Measurements from ENCODE around the gene SEMA5A.

SEMA5A gene

DNA sequence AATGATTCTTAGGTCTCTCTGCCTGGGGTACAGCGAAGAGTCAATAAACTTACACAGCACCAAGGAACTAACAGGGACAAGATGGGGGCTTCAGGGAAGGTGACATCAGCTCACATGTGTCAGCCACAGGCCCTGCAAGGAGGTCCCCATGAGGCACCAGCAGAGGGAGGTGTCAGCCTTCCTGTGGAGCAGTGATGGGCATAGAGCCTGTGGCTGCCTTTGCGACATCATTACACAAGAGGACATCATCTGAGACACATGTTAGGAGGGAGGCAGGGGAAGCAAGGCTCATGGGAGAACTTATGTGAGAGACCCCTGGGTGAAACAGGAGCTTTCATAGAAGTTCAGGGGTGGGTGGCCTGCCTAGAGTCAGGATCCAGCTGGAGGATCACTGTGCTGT lies 389.6 kb downstream of the SEMA5A start:
- no peak for DNase-seq

DNA sequence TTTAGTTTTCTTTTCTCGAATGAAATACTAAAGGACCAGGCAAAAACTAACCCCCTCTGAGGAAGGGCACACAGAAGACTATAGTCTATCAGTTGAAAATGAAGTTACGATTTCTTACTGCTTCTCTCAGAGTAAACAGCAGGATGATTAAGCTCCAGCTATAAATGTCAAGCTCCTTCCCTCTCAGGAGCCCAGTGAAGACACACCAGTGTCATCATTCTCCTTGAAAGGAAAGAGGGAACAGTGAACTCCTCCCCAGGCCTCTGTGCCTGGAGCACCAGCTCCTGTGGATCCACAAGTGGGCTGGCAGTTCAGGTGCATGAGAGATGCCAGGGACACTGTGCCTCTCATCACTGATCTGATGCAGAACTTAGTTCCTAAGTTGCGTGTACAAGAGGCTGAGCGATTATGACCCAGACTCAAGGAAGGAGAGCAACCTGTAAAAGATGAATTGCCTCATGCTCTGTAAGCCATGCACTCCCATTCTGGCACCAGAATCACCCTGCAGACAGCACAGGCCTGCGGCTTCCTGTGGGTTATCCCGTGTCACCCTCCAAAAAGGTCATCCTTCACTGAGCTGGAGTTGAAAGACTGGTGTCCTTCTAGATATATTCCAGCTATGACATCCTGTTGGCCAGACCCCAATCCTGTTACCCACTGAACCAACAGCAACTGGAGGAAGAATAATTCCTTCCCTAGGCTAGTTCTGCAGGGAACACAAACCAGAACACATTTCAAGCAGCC lies 394.0 kb downstream of the SEMA5A start:
- DNase-seq, result no peak

DNA sequence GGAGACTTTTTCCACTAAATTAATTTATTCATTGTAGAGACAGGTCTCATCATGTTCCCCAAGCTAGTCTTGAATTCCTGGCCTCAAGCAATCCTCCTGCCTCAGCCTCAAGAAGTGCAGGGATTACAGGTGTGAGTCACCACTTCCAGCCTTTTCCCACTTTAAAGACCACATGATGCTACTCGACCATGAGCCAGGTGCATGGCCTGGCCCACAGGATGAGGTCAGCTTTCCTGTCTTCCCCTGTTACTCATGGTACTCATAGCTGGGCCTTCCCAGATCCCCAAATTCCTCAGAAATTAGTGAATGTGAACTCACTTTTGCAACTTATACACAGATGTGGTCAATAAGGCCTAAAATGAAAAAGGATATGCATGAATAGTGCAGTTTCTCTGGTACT lies 395.9 kb downstream of the SEMA5A start:
- no peak for DNase-seq

DNA sequence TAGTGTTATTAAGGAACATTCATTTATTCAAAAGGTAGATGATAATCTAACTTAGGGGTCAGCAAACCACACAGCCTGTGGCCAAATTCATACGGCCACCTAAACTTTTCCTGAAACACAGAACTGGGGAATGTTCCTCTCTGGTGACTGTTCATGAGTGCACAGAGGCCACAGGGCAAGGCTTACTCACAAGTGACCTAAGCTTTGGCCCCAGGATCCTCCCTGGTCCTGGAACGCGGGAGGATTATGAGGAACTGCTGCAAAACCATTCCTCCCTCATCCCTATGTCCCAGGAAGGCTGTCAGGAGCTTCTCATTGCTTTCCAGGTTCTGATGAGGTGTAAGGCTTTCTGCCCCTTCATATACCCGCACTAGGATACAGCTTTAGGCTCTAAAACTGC lies 397.6 kb downstream of the SEMA5A start:
- DNase-seq, result no peak

DNA sequence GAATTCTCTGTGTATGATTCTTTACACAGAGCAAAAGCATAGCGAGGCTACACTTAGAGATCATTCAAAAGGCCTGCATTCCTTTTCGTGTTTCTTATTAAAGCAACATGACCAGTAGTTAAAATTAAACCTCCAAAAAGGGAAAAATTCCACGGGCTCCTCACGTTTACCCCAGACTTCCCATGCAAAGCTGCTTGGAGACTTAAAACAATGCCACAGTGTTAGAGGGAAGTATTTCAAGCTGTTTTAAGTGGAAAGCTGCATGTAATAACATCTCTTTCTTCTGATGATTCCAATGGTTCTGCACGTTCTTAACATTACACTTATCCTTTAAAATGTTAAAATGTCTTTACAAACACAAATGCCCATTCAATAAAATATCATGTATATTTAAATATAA lies 405.2 kb downstream of the SEMA5A start:
- DNase-seq, result no peak

DNA sequence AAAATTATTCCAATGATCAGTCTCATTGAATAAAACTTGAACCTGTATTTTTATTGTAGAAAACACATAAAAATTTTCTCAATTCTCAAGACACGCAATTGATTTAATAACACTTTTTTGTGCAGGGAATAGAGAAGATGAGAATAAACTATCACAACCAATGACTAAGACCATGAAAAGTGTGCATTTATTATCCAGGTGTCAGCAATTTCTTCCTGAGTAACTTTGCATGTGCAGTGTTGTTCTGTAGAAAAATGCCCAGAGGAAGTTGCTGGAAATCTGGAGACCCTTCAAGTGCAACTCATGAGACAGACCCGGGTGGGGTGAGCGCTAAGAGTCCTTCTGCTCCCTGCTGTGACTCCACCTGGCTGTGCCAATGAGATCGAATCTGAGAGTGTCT lies 405.7 kb downstream of the SEMA5A start:
- no peak for DNase-seq

DNA sequence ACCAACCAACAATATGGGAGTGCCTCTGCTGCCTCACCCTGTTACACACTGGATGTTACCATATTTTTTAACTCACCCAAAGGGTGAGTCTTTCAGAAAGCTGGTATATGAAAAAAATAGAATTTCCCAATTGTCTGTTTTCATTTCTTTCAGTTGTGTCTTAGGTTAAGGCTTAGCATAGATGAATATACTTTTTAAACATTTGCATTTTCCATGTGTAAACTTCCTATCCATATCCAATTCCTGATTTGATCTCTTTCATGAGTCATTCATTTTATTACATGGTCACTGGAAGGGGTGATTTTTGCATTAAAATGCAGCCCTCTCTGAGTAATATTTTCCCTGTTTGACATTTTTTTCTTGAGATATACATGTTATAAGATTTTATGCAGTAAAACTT lies 406.5 kb downstream of the SEMA5A start:
- no peak for DNase-seq

DNA sequence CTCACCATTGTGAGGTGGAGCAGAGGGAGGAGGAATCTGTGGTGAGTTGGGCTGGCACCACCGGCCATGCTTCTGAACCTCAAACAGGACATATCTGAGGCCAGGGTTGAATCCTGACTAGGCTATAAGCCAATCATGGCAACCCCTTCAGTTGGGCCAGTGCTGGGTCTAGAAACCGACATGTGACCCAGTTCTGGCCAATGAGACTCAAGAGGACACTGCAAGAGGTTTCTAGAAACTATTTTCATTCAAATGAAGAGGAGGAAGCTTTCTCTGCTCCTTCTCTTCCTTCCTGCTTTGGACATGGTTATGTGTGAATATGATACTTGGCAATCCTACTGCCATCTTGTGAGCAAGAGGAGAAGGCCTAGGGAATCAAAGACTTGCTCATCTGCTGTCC lies 417.7 kb downstream of the SEMA5A start:
- DNase-seq, result no peak

DNA sequence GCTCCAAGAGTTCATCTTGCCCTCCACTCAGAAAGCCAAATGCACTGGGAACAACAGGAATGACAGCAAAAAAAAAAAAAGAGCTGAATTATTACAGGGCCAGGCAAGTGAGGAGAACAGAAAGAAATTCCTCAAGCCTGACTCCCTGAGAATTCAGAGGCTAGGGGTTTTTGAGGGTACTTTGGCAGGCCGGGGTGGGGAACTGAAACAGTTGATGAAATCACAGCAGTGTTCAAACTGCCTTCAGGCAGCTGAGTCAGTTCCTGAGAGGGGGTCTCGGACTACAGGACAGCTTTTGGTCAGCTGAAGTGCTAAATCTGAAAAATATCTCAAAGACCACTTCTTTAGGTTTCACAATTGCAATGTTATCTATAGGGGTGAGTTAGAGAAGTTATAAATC lies 419.4 kb downstream of the SEMA5A start:
- DNase-seq, result no peak

DNA sequence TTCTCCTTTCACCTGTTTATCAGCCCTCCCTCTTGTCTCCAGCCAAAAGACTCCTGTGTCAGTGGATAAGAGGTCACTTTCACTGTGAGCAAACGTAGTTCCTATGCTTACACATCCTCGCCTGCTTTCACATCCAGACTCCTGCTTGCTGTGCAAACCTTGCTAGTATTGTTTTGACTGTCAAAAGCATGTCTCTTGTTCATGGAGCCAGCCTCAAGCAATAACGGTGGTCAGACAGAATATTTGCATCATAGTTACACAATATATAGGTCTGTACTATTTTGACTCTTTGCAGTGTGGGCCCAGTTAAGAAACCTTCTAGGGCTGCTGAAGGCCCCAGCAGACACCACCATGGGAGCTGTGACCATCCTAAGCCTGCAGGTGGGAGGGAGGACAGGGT lies 420.0 kb downstream of the SEMA5A start:
- DNase-seq, result no peak

DNA sequence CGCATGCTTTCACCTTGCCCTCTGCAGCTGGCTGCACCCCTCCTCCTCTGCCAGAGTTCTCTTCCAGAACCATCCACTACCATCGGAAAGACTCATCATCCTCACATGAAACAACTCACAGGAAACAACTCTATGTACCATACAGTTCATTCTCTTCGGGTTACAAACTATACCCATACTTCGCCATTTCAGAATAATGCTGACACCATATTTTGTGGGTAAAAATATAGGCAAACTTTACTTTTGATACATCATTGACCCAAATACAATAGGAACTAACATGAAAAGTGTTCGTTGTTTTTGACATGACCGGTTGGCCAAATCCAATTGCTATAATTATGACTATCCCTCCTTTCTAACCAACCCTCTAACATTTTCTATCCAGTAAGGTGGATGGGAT lies 421.0 kb downstream of the SEMA5A start:
- DNase-seq, result no peak

DNA sequence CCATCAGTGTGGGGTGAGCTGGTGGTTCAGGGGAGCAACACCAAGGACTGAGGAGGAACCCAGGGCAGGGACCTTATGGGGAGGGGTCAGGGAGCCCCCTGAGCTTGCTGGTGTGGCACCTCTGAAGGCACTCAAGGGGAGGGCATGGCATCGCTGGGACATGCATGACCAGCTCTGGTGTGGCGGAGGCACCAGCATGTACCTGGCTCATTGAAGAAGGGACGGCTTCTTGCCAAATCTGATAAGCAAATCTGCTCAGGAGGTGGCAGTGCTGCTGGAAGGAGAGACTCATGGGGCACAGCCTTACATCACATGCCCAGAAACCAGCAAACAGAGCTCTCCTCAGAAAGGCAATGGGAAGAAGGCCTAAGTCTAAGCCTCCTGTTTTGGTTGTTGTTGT lies 421.8 kb downstream of the SEMA5A start:
- DNase-seq, result no peak

DNA sequence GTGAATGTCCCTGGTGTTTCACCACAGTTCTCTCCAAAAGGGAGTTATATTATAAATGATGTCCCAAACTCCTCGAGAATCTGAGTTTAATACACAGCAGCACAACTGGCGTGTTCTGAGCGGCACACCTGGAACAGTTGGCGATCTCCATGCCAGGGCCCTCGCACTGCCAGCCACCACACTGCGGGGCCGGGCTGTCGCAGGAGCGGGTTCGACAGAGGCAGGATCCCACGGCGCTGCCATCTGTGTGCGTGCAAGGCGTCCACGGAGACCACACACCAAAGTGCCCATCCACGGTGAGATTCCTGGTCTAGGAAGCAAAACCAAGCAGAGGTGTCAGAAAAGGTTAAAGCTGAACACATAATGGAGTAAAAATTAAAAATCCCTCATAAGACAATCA lies 423.3 kb downstream of the SEMA5A start:
- DNase-seq, result no peak

DNA sequence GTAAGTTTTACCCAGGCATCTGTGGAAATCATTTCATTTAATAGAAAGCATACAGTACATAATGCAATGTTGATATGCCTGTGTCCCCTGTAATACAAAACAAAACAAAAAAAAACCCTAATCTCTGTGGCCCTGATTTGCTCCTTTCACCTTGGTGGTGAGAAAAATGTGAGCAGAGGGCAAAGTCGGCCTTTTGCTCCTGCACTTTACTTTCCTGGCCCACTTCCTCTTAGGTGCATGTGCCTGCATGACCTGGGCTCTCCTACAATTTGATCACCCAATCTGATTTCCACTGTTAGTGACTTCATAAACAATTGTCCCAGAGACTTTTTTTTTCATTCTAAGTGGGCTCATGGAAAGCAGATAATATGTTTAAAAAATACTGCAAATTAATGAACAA lies 424.3 kb downstream of the SEMA5A start:
- DNase-seq, result no peak

DNA sequence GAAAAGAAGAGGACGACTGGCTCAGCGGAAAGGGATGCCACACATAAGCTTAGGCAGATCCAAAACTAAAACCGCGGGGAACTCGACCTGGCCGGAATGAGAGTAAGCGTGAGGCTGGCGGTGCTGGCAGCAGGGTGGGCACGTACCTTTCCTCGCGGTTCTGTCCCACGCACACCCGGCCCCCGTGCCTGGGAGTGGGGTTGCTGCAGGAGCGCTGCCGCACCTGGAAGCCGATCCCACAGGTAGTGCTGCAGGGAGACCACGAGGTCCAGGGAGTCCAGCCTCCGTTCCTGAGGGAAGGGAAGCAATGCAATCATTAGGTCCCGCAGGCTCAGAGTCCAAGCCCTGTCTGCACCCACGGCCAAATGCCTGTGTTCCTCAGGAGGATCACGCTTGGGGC lies 427.0 kb downstream of the SEMA5A start:
- DNase-seq, result no peak

DNA sequence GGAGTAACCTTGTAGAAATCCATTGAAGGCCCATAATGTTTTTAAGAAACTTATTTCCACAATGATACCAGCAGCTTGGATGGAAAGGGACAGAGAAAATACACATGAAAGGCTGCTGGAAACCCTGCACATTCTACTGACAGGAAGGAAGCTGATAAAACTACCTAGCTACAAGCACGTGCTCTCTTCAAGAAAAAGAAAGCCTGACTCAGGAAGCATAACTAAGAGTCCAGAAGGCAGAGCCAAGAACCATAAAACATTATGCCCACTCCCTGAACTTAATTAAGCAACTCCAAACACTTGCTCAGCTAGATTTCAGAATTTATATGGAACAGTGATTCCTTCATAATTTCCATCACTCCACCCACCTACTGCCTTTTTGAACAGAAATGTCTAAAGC lies 430.8 kb downstream of the SEMA5A start:
- no peak for DNase-seq

DNA sequence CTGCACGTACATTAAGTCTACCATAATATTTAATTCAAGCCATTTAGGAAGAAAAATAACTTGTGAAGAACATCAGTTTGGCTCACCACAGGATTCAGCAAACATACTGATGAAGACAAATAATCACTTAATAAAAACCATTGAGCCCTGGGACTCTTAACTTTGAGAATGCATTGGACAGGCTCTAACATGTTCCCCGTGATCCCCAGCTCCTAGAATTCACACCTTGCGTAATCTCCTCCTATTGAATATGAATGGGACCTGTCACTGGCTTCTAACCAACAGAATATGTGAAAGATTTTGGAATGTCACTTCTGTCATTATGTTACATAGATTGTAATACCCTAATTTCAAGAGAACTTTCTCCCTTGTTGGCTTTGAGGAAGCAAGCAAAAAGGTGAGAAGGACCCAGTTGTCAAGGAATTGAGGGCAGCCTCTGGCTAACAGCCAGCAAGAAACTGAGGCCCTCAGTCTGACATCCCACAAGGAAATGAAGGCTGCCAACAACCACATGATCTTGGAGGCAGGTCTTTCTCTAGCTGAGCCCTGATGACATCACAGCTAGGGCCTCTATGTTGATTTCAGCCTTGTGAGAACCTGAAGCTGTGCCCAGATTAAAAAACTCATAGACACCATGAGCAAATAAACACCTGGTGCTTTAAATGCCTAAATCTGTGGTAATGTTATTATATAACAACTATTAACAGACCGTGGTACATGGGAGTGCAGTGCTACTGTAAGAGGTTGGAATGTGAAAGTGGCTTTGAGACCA lies 433.2 kb downstream of the SEMA5A start:
- DNase-seq, result no peak

DNA sequence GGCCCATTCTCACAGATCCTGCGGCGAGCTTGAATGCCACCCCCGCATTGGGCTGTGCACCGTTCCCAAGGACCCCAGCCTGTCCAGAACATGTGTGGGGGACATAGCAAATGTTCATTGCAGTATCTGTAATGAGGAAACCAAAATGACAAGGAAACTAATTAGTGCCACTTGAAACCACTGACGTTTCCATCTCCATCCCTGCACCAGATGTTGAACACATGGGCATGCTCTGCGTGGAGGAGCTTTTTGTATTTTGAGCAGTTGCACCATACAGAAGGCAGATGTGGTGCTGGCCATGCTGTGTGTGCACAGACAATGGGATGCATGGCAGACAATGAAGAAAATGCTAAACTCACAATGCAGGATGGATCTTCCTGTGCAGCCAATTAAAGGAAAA lies 437.7 kb downstream of the SEMA5A start:
- no peak for DNase-seq

DNA sequence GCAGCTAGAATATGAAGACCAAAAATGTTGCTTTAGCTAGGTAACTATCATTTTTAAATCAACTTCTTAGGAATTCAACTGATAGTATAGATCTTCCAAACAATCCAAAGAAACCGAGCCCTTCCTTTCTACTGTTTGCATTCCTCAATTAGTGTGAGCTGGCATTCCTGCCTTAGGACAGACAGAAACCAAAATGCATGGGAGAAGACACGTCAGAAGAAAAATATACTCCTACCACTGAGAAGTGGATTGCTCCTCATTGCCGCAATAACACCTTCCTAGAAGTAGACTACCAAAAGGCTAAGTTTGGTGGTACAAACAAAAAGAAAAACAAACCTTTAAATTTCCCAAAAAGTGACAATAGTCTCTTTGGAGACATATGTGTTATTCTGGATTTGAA lies 440.0 kb downstream of the SEMA5A start:
- DNase-seq, result no peak

DNA sequence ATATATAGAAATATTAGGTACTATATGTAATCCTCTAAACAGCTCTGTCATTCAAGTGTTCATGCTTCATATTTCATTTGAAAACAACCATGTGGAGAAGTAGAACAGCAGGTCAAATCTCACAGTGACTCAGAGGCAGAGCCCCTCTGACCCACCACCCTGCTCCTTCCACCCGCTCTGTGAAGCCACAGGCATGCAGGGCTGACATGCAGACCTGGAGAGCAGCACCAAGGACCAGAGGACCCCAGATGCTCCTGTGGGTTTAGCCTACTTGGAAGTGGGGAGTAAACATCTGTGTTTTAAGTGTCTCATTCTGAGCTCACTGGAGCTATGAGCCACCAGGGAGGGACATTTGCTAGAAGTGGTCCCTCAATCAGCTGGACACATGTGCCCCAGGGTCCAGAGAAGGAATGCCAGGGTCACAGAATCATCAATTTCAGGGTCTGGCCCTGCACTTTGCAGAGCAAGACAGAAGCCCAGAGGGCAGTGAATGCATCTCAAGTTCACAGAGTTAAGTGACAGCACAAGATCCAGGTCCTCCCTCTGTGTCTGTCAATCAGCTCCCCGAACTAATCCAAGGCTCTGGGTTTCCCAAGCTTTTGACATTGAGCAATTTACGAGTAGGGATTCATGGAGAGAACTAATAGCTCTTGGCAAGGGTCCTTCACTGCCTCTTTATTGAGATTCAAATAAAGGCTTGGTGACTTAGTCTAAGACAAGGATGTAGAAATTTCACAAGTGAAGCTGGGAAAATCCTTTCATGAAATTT lies 441.1 kb downstream of the SEMA5A start:
- DNase-seq, result no peak

DNA sequence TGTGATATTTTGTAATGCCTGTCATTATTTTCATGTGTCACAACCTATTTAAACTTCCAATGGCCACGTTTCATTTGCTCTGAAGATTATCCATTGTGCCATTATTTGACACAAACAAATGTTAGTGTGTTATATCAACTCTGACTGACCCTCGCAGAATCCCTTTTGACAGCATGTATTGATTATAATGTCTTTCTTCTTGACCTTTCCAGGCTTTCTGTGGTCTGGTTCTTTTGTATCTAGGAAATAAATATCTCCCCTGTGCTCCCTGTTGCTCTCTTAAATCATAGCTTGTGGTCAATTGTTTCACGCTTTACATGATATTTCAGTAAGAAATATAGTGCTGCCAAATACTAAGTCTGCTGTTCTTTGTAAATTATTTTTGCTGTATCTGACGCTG lies 442.6 kb downstream of the SEMA5A start:
- no peak for DNase-seq

DNA sequence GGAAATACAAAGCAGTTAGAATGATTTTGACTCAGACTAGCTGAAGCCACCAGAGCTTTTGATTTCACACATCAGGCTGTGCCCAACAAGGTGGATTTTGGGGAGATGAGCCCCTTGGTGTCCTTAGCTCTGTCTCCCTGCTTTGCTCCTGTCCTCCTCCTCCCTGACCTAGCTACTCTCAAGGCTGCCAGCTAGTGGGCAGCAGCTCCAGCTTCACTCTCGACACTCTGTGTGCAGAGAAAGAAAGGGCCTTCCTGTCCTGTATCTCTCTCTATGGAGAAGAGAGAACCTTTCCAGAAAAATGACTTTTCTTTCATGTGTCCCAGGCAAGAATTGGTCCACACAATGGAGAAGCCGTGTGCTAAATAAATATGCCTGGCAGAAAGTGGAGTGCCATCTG lies 446.2 kb downstream of the SEMA5A start:
- no peak for DNase-seq

DNA sequence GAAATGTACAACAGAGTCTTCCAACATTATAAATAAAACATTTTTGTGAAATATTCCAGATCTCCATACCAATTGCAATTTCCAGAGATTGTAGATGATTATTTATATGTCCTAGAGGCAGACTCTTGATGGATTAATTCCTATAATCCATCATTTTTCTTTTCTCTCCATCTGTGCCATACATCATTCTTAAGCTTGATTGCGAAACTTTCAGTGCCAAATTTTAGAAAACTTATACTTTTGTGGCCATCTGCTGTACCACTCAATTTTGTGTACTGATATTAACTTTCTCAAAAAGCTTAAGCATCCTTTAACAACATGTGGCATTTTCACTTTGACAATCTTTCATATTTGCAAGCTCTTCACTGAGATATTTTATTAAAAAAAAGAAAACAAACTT lies 446.9 kb downstream of the SEMA5A start:
- DNase-seq, result no peak

DNA sequence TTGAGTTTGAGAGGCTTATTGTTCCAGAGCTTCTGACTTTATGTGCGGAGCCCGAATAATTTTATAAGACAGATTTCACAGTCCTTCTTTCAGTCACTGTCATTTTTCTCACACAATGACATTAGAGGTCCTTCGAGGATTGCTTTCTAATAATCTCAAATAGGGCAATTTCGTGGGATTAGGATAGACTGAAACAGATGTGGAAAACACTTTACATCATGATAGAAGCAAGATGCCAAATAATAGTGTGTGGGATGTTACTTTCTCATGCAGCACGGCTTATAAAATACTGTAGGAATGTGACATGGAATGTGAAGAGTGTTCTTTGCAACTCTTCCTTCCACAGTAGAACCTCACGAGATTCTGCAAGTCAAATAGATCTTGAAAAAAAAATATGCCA lies 451.3 kb downstream of the SEMA5A start:
- DNase-seq, result no peak
